Activated T-helper 1 cell treated with anti-CD3 and anti-CD28 coated beads, Interleukin-12 subunit alpha, Interleukin-12 subunit beta, Interleukin-2, Interleukin-4 antibody, amounts not matched to agents 30 ng/mL and 10 ng/mL and 1 ng/mL, durations not matched to agents 14 hours and 24 hours and 36 hours (primary cell): ENCODE data around the gene CFAP99. TPM values are rescaled to one million over a fixed set of nuclear protein-coding genes. Genes with fewer than 3 reads are reported as not detected.

Experiments
- DNase-seq: peaks from one replicate; pipeline ENCODE4 v3.0.0; 2021; ENCODE audit warnings: low spot score
- H3K27ac Mint-ChIP-seq: one replicate; pipeline ENCODE4 v1.8.0; 2021; ENCODE audit warnings: mild to moderate bottlenecking, mixed read lengths
- H3K27me3 Mint-ChIP-seq: one replicate; pipeline ENCODE4 v1.8.0; 2022; ENCODE audit warnings: mild to moderate bottlenecking, moderate library complexity, mixed read lengths; ENCODE audit not compliant: insufficient read depth
- H3K36me3 Mint-ChIP-seq: one replicate; pipeline ENCODE4 v1.8.0; 2021; ENCODE audit warnings: low read depth, mixed read lengths
- H3K4me1 Mint-ChIP-seq: one replicate; pipeline ENCODE4 v1.8.0; 2021; ENCODE audit warnings: low read depth, mixed read lengths
- H3K4me3 Mint-ChIP-seq: one replicate; pipeline ENCODE4 v1.8.0; 2021; ENCODE audit warnings: mild to moderate bottlenecking, moderate library complexity, mixed read lengths
- H3K9me3 Mint-ChIP-seq: one replicate; pipeline ENCODE4 v1.8.0; 2021; ENCODE audit warnings: mixed read lengths
- intact Hi-C: fragments of 100-400 bp; cut with micrococcal nuclease; formaldehyde crosslinking; loops from one replicate; pipeline ENCODE4 v1.15.1; 2024
- total RNA-seq: library from RNA; stranded (reverse); gene quantifications from 2 replicates; pipeline ENCODE4 v1.2.3, GENCODE V29; 2022

CFAP99 gene
- total RNA-seq, 1 donor from 2014 or later, result not detected

DNA sequence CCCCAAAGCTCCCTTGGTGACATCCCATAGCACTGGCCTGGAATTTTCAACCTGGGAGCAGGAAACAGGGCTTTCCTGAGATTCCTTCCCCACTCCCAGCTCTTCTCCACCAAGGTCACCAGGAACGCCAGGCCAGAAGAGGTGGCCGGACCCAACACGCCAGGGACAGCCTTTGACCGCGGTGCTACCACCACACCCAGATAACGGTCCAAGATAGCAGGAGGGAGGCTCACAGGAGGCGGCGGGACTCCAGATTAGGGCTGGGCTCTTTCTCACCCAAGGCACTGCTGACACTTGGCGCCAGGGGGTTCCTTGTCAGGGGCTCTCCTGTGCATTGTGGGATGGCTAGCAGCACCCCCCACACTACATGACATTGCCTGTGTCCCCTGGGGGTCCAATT lies 23.2 kb upstream of the CFAP99 start:
- DNase-seq, result no peak
- Mint-ChIP-seq H3K27ac (no peak overlapping the region), H3K36me3 (peaks cover 2% of the 10 kb centered on the region), H3K27me3 (peaks cover 33% of the 10 kb centered on the region), H3K4me3 (no peak overlapping the region), H3K4me1 (peaks cover 14% of the 10 kb centered on the region), H3K9me3 (no peaks in the 10 kb centered on the region)
- intact Hi-C loops, result no loop called here

GRCh38 chr4:2396781-2397368 lies 21.9 kb upstream of the CFAP99 start:
- no peak overlapping the region for H3K4me3 Mint-ChIP-seq

GRCh38 chr4:2397596-2398379 lies 21.0 kb upstream of the CFAP99 start:
- Mint-ChIP-seq H3K4me1 (peaks cover 31% of the 10 kb centered on the region), H3K9me3 (no peaks in the 10 kb centered on the region), H3K27me3 (peaks cover 20% of the 10 kb centered on the region), H3K36me3 (no peaks in the 10 kb centered on the region), H3K4me3 (no peak overlapping the region), H3K27ac (no peak overlapping the region)
- DNase-seq, result no peak
- intact Hi-C loops, result no loop called here

More at GRCh38 chr4:2396781-2397368, 21.9 kb upstream of the CFAP99 start:
- Mint-ChIP-seq H3K36me3 (peaks cover 2% of the 10 kb centered on the region), H3K9me3 (no peaks in the 10 kb centered on the region), H3K27me3 (peaks cover 23% of the 10 kb centered on the region), H3K27ac (no peak overlapping the region), H3K4me1 (peaks cover 22% of the 10 kb centered on the region)
- intact Hi-C loops, result no loop called here
- no peak for DNase-seq

GRCh38 chr4:2399216-2399615 lies 19.5 kb upstream of the CFAP99 start:
- Mint-ChIP-seq H3K9me3 (no peaks in the 10 kb centered on the region), H3K4me1 (peaks cover 25% of the 10 kb centered on the region), H3K27ac (no peak overlapping the region), H3K27me3 (peaks cover 11% of the 10 kb centered on the region), H3K36me3 (no peaks in the 10 kb centered on the region), H3K4me3 (no peak overlapping the region)
- DNase-seq, result no peak
- intact Hi-C loops, result no loop called here

DNA sequence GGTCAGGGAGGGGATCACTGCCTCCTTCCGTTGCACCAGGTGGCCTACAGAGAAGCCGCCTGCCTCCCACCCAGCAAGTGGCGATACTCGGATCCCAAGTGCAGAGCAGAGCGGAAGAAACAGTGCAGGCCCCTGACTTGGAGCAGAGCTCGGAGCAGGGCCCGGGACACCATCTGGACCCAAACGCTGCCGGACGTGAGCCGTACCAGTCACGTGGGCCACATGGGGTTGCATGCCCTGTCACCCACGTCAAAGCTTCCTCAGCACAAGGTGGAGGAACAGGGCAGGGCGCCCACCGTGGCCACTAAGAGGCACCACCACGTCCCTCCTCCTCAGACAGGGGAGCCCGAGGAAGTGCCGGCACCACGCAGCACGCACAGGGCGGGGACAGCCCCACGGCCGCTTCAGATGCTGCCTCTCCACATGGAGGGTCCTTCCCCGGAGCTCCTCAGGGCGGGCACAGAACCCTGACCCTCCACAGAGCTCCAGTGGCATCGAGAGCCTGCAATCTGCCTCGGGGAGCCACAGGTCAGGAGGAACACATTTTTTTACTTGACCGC lies 19.0 kb upstream of the CFAP99 start:
- H3K36me3 Mint-ChIP-seq, result no peaks in the 10 kb centered on the region
- H3K9me3 Mint-ChIP-seq, result no peaks in the 10 kb centered on the region
- H3K27me3 Mint-ChIP-seq, result peaks cover 9% of the 10 kb centered on the region
- intact Hi-C loops, result no loop called here
- no peak overlapping the region for H3K4me3 Mint-ChIP-seq
- H3K27ac Mint-ChIP-seq, result no peak overlapping the region
- no peak for DNase-seq
- peaks cover 21% of the 10 kb centered on the region for H3K4me1 Mint-ChIP-seq

- H3K36me3 Mint-ChIP-seq, result no peaks in the 10 kb centered on the region
- no peaks in the 10 kb centered on the region for H3K9me3 Mint-ChIP-seq
- H3K27ac Mint-ChIP-seq, result no peak overlapping the region
- H3K27me3 Mint-ChIP-seq, result peaks cover 9% of the 10 kb centered on the region
- intact Hi-C loops, result no loop called here
- no peak overlapping the region for H3K4me3 Mint-ChIP-seq
- H3K4me1 Mint-ChIP-seq, result peaks cover 21% of the 10 kb centered on the region
- DNase-seq, result no peak
Measured at GRCh38 chr4:2400841-2401609, 17.7 kb upstream of the CFAP99 start.

DNA sequence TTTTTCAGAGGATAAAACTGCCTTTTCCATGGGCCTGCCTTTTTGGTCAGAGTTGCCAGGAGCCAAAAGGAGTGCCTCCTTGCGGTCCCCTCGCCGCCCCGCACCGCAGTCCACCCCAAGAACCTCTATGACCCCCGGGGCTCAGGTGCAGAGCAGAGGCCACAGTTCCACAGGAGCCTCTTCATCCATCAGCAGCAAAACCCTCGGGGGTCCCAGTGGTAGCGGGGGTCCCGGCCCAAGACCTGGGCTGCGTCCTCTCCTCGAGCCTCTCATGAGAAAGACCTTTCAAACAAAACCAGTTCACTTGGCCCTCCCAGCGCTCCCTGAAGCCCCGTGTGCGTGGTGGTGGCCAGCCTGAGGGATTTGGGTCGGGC lies 17.2 kb upstream of the CFAP99 start:
- intact Hi-C loops, result no loop called here
- Mint-ChIP-seq H3K9me3 (no peaks in the 10 kb centered on the region), H3K27me3 (peaks cover 9% of the 10 kb centered on the region), H3K4me1 (peaks cover 23% of the 10 kb centered on the region), H3K27ac (no peak overlapping the region), H3K4me3 (peak overlapping the region; percentile 15), H3K36me3 (no peaks in the 10 kb centered on the region)
- no peak for DNase-seq

DNA sequence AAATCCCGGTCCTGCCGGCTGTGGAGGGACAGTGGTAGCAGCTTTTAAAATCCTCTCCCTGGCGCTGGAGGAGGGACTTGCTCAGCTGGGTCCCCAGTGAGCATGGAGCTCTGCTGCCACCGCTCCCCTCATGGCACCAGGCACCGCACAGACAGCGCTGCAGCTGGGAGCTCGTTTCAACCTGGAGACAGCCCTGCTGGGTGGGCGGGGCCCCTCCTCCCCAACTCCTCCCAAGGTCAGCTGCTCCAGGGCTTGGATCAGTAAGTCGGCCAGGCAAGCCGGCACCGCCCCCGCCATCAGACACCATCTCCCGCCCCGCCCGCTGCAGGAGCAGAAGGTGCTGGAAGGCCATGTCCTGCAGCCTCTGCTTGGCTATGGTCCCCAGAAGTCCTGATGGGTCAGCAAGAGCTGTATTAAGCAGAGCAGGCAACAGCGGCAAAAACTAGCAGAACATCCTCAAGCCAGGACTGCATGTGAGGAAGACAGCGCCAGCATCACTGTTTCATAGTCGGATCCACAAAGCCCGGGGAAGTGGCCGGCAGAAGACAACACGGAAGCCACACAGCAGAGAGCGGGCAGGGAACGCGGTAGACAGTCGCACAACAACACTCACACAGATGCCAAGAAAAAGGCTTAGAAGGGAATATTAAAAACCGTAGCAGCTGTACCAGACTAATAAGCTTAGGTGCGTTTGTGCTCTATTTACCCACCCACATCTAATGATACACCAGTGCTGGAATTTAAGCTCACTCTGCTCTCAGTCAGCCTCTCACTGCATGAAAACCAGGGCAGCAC lies 16.5 kb upstream of the CFAP99 start:
- peaks cover 2% of the 10 kb centered on the region for H3K36me3 Mint-ChIP-seq
- peaks cover 29% of the 10 kb centered on the region for H3K4me1 Mint-ChIP-seq
- peak overlapping the region; percentile 15 for H3K4me3 Mint-ChIP-seq
- no peak for DNase-seq
- H3K27ac Mint-ChIP-seq, result no peak overlapping the region
- H3K27me3 Mint-ChIP-seq, result peaks cover 9% of the 10 kb centered on the region
- intact Hi-C loops, result no loop called here
- H3K9me3 Mint-ChIP-seq, result no peaks in the 10 kb centered on the region

GRCh38 chr4:2402941-2403340 lies 15.8 kb upstream of the CFAP99 start:
- intact Hi-C loops, result no loop called here
- no peak for DNase-seq
- no peak overlapping the region for H3K27ac Mint-ChIP-seq
- peaks cover 2% of the 10 kb centered on the region for H3K36me3 Mint-ChIP-seq
- H3K4me3 Mint-ChIP-seq, result no peak overlapping the region
- H3K27me3 Mint-ChIP-seq, result peaks cover 6% of the 10 kb centered on the region
- peaks cover 34% of the 10 kb centered on the region for H3K4me1 Mint-ChIP-seq
- H3K9me3 Mint-ChIP-seq, result no peaks in the 10 kb centered on the region

GRCh38 chr4:2406406-2406805 lies 12.3 kb upstream of the CFAP99 start:
- DNase-seq, result no peak
- Mint-ChIP-seq H3K27ac (no peak overlapping the region), H3K4me1 (peaks cover 50% of the 10 kb centered on the region), H3K27me3 (peaks cover 2% of the 10 kb centered on the region), H3K9me3 (no peaks in the 10 kb centered on the region), H3K4me3 (no peak overlapping the region), H3K36me3 (peaks cover 4% of the 10 kb centered on the region)
- intact Hi-C loops, result no loop called here

DNA sequence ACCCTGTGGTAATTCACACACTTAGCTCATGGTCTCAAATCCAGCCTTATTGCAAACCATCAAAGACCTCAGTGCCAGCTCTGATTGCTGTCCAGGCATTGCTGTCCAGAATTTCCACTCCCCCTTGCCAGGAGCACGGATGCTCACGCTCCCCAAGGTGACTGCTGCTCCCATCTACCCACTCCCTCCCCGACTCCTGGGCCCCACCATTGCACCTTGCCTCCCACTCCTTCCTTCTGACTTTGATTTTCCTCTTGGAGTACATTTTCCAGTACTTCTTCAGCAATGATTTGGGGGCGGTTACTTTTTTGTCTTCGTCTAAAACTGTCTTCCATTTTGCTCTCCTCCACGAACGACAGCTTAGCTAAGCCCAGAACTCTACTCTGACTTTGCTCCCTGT lies 11.8 kb upstream of the CFAP99 start:
- Mint-ChIP-seq H3K27ac (no peak overlapping the region), H3K36me3 (peaks cover 4% of the 10 kb centered on the region), H3K4me1 (peaks cover 51% of the 10 kb centered on the region), H3K9me3 (no peaks in the 10 kb centered on the region), H3K27me3 (peaks cover 2% of the 10 kb centered on the region), H3K4me3 (no peak overlapping the region)
- intact Hi-C loops, result no loop called here
- no peak for DNase-seq

- Mint-ChIP-seq H3K27me3 (no peaks in the 10 kb centered on the region), H3K27ac (no peak overlapping the region), H3K4me3 (no peak overlapping the region), H3K36me3 (peaks cover 4% of the 10 kb centered on the region), H3K4me1 (peaks cover 51% of the 10 kb centered on the region), H3K9me3 (no peaks in the 10 kb centered on the region)
- no peak for DNase-seq
- intact Hi-C loops, result no loop called here
Measured at GRCh38 chr4:2407991-2408342, 10.8 kb upstream of the CFAP99 start.
